K562 (cell line): ENCODE data around the gene MAPK8IP1. TPM values are rescaled to one million over a fixed set of nuclear protein-coding genes. Genes with fewer than 3 reads are reported as not detected.

Source experiments
- C11orf30 ChIP-seq: fragments of 450-650 bp; IDR thresholded peaks from 2 replicates; pipeline ENCODE4 v1.6.1; 2016; ENCODE audit warnings: low read depth, mild to moderate bottlenecking
- CBFB ChIP-seq: sonication (generic); formaldehyde crosslinking; IDR thresholded peaks from 2 replicates; pipeline ENCODE4 v1.4.0; 2020; ENCODE audit warnings: mild to moderate bottlenecking, missing genetic modification reagents
- CTBP1 ChIP-seq: fragments of 450-650 bp; IDR thresholded peaks from 2 replicates; pipeline ENCODE4 v1.6.1; 2016; ENCODE audit warnings: borderline replicate concordance
- FOSL1 ChIP-seq: fragments of 200-800 bp; sonication (Bioruptor generic); conservative IDR thresholded peaks from 2 replicates; pipeline ENCODE4 v1.6.1; 2016; ENCODE audit warnings: missing genetic modification characterization, missing compliant biosample characterization
- FOXJ2 ChIP-seq: fragments of 200-800 bp; sonication (Bioruptor generic); IDR thresholded peaks from 2 replicates; pipeline ENCODE4 v1.6.1; 2016; ENCODE audit warnings: missing genetic modification characterization, missing compliant biosample characterization
- HNRNPUL1 ChIP-seq: fragments of 200-400 bp; formaldehyde crosslinking; IDR thresholded peaks from 2 replicates; pipeline ENCODE4 v1.6.1; 2017; ENCODE audit warnings: low read length
- IRF9 ChIP-seq: fragments of 450-650 bp; IDR thresholded peaks from 2 replicates; pipeline ENCODE4 v1.6.1; 2016; ENCODE audit warnings: missing biosample characterization, missing genetic modification characterization
- JUN ChIP-seq, 2 experiments: sonication (generic) in 1 of 2; formaldehyde crosslinking in 1 of 2; IDR thresholded peaks; 2 replicates each; pipeline versions ENCODE4 v1.6.1 to v1.8.0; 2012 to 2022; ENCODE audit warnings: borderline replicate concordance in 2 of 2, mild to moderate bottlenecking in 2 of 2, improper control_type of control experiment in 1 of 2, low read depth in 1 of 2, low read length in 1 of 2, missing genetic modification reagents in 1 of 2
- JUND ChIP-seq, 2 experiments: IDR thresholded peaks; 2 replicates in 1 of 2; 3 replicates in 1 of 2; pipeline ENCODE4 v1.6.1; 2011; ENCODE audit warnings: borderline replicate concordance in 2 of 2, low read depth in 2 of 2, low read length in 2 of 2, improper control_type of control experiment in 1 of 2, missing biosample characterization in 1 of 2, missing genetic modification characterization in 1 of 2, missing genetic modification reagents in 1 of 2
- MAFK ChIP-seq: IDR thresholded peaks from 2 replicates; pipeline ENCODE4 v1.6.1; 2011; ENCODE audit warnings: low read length, improper control_type of control experiment
- MTA1 ChIP-seq: fragments of 450-650 bp; IDR thresholded peaks from 2 replicates; pipeline ENCODE4 v1.6.1; 2017; ENCODE audit warnings: borderline replicate concordance
- MTA3 ChIP-seq: fragments of 450-650 bp; formaldehyde crosslinking; IDR thresholded peaks from 2 replicates; pipeline ENCODE4 v1.6.1; 2017; ENCODE audit warnings: mild to moderate bottlenecking, borderline replicate concordance
- PBX2 ChIP-seq, 2 experiments: IDR thresholded peaks in 1 of 2; conservative IDR thresholded peaks in 1 of 2; 2 replicates each; pipeline ENCODE4 v1.6.1; 2016; ENCODE audit warnings: low read depth in 2 of 2, mild to moderate bottlenecking in 1 of 2, missing compliant biosample characterization in 1 of 2, missing genetic modification characterization in 1 of 2, moderate library complexity in 1 of 2
- PHB2 ChIP-seq: fragments of 450-650 bp; IDR thresholded peaks from 2 replicates; pipeline ENCODE4 v1.6.1; 2017; ENCODE audit warnings: low read depth
- PRPF4 ChIP-seq: fragments of 200-400 bp; formaldehyde crosslinking; IDR thresholded peaks from one replicate; pipeline ENCODE4 v1.6.1; 2017; ENCODE audit warnings: low read length, low read depth, mild to moderate bottlenecking; ENCODE audit not compliant: insufficient read depth, poor library complexity, severe bottlenecking
- RBM15 ChIP-seq: fragments of 200-400 bp; formaldehyde crosslinking; IDR thresholded peaks from 2 replicates; pipeline ENCODE4 v1.6.1; 2018; ENCODE audit warnings: mild to moderate bottlenecking, low read length, moderate library complexity; ENCODE audit not compliant: insufficient read depth
- SIRT6 ChIP-seq: IDR thresholded peaks from one replicate; pipeline ENCODE4 v1.6.1; 2012; ENCODE audit warnings: low read depth, mild to moderate bottlenecking, control low read depth, inconsistent platforms, low read length, moderate library complexity
- TSC22D4 ChIP-seq: fragments of 450-650 bp; IDR thresholded peaks from 2 replicates; pipeline ENCODE4 v1.6.1; 2016; ENCODE audit warnings: missing genetic modification characterization, missing biosample characterization, control low read depth
- ZNF24 ChIP-seq: fragments of 450-650 bp; IDR thresholded peaks from 2 replicates; pipeline ENCODE4 v1.6.1; 2016
- ZNF584 ChIP-seq: fragments of 200-800 bp; sonication (Bioruptor generic); IDR thresholded peaks from 2 replicates; pipeline ENCODE4 v1.6.1; 2016; ENCODE audit warnings: low read depth, mild to moderate bottlenecking, missing genetic modification characterization, missing compliant biosample characterization
- polyA plus RNA-seq, 8 experiments: library from polyadenylated mRNA; depleted of rRNA in 4 of 8; stranded (reverse) in 5 of 8; unstranded in 3 of 8; fragments of >200 nt; fragmentation: Nextera tagmentation in 2 of 8; fragmentation: Illumina TruSeq in 1 of 8; extraction: Ambion mirVana in 2 of 8; extraction: Trizol in 1 of 8; gene quantifications; 2 replicates each; pipeline versions ENCODE4 v1.2.1 to v1.2.3, GENCODE V29; 2011 to 2014; ENCODE audit warnings: inconsistent platforms in 1 of 8, missing spikeins in 1 of 8
- total RNA-seq, 7 experiments: library from RNA; depleted of rRNA in 6 of 7; stranded (reverse); fragments of >200 nt in 6 of 7; fragmentation: Illumina TruSeq in 2 of 7; extraction: Trizol in 2 of 7; gene quantifications; 2 replicates each; pipeline versions ENCODE4 v1.2.1 to v1.2.3, GENCODE V29; 2011 to 2021; ENCODE audit warnings: low replicate concordance in 1 of 7
- TF ChIP-seq, protein P1 (sequence below): sonication (generic); formaldehyde crosslinking; IDR thresholded peaks from 2 replicates; pipeline ENCODE4 v1.8.1; 2023; ENCODE audit warnings: mild to moderate bottlenecking, missing genetic modification reagents

Gene MAPK8IP1
- total and polyA plus RNA-seq, 9 of the 15 experiments (the other 6 are each of a cell fraction or from before 2014, with no cell fraction given): 0.13 to 6.9 (median 2.5) TPM

- TF ChIP-seq ZNF24: 0 out of 2 replicates have a peak, but pooled peaks have one; percentile 19
- no peak for TF ChIP-seq PHB2
- TF ChIP-seq, protein P1, sequence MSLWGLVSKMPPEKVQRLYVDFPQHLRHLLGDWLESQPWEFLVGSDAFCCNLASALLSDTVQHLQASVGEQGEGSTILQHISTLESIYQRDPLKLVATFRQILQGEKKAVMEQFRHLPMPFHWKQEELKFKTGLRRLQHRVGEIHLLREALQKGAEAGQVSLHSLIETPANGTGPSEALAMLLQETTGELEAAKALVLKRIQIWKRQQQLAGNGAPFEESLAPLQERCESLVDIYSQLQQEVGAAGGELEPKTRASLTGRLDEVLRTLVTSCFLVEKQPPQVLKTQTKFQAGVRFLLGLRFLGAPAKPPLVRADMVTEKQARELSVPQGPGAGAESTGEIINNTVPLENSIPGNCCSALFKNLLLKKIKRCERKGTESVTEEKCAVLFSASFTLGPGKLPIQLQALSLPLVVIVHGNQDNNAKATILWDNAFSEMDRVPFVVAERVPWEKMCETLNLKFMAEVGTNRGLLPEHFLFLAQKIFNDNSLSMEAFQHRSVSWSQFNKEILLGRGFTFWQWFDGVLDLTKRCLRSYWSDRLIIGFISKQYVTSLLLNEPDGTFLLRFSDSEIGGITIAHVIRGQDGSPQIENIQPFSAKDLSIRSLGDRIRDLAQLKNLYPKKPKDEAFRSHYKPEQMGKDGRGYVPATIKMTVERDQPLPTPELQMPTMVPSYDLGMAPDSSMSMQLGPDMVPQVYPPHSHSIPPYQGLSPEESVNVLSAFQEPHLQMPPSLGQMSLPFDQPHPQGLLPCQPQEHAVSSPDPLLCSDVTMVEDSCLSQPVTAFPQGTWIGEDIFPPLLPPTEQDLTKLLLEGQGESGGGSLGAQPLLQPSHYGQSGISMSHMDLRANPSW: no peak
- TF ChIP-seq RBM15: no peak
- TF ChIP-seq IRF9 (tag): no peak
- no peak for TF ChIP-seq MTA1
- no peak for TF ChIP-seq ZNF584 (CRISPR knock-in tag)
- TF ChIP-seq CBFB: 0 out of 2 replicates have a peak, but pooled peaks have one; percentile 46
- TF ChIP-seq MAFK: peak; percentile 69
- TF ChIP-seq C11orf30: peak; percentile 71
- peak; percentile 36; the same call in 1 of the 2 replicates for TF ChIP-seq CTBP1
- TF ChIP-seq MTA3: no peak
- no peak for TF ChIP-seq SIRT6
- TF ChIP-seq JUN (IDR thresholded peaks at IDR 0.05; ENCODE audit: borderline replicate concordance, low read depth, low read length): peak; percentile 11; the same call in 1 of the 2 replicates
- no peak for TF ChIP-seq JUN (CRISPR knock-in tag; IDR thresholded peaks at IDR 0.05; ENCODE audit: borderline replicate concordance)
- no peak for TF ChIP-seq PRPF4
- TF ChIP-seq FOXJ2 (tag): no peak
- no peak for TF ChIP-seq HNRNPUL1
- TF ChIP-seq PBX2 (CRISPR knock-in tag; IDR thresholded peaks at IDR 0.05; ENCODE audit: low read depth): no peak
- no peak for TF ChIP-seq PBX2 (tag; conservative IDR thresholded peaks at IDR 0.05; ENCODE audit: low read depth)
- peak; percentile 47; the same call in 1 of the 2 replicates for TF ChIP-seq FOSL1 (tag)
- TF ChIP-seq TSC22D4 (tag): no peak
- TF ChIP-seq JUND (IDR thresholded peaks at IDR 0.05; ENCODE audit: borderline replicate concordance, low read depth, low read length): no peak
- no peak for TF ChIP-seq JUND (tag; IDR thresholded peaks at IDR 0.05; ENCODE audit: borderline replicate concordance, low read depth, low read length)
Observed at GRCh38 chr11:45872651-45873356, 12.6 kb upstream of the MAPK8IP1 start (continued).
